Epithelial cell of esophagus (primary cell): ENCODE results near the gene USH1C.

Experiments used
- DNase-seq: peaks from one replicate; pipeline ENCODE4 v3.0.0; 2010; ENCODE audit warnings: low read depth
- H3K4me3 ChIP-seq: 2 replicates; pipeline ENCODE4 v1.5.1; 2011; ENCODE audit warnings: mild to moderate bottlenecking, low read length, control low read depth
- TF ChIP-seq, protein P1 (sequence below): IDR thresholded peaks from 2 replicates; pipeline ENCODE4 v1.5.1; 2011; ENCODE audit warnings: low read depth, mild to moderate bottlenecking, low read length, control low read depth, inconsistent platforms; ENCODE audit not compliant: insufficient read depth; ENCODE audit errors: missing control alignments

The USH1C gene

DNA sequence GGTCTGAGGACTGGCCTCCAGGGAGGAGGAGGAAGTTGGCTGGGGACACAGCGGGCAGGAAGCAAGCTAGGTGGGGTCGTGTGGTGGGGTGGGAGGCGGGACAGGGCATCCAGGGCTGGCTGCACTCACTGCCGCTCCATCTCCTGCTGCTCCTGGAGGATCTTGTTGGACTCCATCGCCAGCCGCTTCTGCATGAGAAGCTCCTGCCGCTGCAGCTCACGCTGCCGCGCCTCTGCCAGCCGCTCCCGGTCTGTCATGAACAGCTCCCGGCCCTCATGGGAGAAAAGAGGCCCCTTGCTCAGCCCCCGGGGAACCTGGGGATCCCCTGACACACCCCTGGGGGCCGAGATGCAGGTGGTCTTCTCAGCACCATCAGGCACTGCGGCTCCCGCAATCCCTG lies 21.6 kb downstream of the USH1C start:
- TF ChIP-seq, protein P1, sequence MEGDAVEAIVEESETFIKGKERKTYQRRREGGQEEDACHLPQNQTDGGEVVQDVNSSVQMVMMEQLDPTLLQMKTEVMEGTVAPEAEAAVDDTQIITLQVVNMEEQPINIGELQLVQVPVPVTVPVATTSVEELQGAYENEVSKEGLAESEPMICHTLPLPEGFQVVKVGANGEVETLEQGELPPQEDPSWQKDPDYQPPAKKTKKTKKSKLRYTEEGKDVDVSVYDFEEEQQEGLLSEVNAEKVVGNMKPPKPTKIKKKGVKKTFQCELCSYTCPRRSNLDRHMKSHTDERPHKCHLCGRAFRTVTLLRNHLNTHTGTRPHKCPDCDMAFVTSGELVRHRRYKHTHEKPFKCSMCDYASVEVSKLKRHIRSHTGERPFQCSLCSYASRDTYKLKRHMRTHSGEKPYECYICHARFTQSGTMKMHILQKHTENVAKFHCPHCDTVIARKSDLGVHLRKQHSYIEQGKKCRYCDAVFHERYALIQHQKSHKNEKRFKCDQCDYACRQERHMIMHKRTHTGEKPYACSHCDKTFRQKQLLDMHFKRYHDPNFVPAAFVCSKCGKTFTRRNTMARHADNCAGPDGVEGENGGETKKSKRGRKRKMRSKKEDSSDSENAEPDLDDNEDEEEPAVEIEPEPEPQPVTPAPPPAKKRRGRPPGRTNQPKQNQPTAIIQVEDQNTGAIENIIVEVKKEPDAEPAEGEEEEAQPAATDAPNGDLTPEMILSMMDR = no peak
- no peak overlapping the region for H3K4me3 ChIP-seq
- DNase-seq = no peak

DNA sequence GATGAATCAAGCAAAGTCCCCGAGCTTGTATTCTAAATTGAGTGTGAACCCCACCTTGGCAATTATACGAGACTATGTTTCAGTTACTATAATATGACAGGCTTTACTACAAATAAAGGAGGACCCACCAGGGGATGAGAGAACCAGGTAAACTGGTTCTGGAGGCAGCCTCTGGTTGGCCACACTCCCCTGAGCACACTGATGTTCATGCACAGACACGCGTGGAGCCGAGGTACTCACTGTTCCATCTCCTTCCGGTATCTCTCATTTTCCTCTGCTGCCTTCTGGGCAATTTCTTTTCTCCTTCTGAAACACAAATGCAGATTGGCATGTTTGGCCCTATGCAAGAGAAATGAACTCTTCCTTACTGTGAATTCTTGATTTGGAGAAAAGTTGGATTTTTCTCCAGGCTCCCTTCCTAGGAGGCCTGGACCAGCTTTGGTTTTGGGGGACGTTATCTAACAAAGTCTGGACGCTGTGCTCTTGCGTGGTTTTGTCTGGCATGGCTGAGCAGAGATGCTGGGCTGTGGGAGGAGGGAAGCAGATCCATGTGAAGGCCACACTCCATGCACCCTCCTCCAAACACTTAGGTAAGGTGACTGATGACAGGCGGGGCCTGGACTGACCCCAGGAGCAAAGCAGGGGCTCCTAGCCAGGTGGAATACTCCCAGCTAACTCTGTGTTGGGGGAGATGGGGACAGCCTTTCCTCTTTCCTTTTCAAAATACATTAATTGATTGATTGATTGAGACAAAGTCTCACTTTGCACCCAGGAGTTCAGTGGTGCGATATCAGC lies 22.9 kb downstream of the USH1C start:
- no peak overlapping the region for H3K4me3 ChIP-seq
- TF ChIP-seq, protein P1 = no peak
- no peak for DNase-seq

DNA sequence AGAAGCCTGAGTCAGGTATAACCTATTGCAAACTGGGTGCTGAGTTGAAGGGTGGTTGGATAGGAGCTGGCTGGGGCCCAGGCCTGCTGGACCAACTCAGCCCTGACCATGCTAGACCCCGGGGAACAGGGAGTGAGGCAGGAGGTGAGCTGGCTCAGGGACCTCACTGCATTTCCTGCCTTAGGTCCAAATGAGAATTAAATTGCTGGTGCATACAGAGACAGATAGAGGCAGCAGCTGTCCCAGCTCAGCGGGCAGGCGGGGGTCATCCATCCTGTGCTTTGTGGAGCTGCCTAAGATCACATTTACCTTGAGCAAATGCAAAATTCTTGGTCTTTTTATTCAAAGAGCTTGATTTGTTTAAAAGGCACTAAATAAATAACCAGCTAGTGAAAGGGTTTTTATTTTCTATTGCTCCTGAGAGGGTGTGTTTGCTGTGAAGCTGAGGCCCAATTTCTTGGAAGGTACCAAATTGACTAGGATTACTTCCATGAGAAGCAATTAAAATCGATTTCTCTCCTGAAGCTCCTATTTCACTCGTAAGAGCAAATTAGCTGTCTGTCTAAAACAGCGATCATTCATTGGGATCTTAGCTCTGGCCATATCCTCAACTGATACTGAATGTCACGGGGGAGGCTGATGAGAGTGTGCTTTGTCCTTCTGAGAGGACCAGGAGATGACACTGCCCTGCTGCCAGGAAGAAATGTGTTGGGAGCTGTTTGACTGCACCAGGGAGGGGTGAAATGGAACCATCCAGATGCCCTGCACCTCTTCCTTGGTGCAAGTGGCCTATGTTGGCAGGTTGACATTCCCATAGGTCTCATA lies 24.9 kb downstream of the USH1C start:
- TF ChIP-seq, protein P1 = no peak
- no peak overlapping the region for H3K4me3 ChIP-seq
- no peak for DNase-seq

DNA sequence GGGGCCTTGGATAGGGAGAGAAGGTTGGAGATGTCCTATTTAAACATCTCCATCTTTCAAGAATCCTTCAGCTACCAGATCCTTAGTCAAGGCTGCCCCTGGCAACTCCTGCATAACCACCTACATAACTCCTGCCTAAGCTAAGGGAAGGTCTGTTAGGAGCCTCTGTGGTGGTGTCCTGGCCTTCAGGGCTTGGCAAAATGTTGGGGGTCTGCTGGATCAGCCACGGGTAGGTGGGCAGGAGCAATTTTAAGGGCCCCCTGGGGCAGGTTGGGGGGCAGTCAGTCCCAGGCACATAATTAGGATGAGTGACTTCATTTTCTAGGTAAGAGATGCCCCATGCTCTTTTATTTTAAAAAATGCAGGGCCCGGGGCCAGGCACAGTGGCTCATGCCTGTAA lies 25.9 kb downstream of the USH1C start:
- DNase-seq = no peak
- TF ChIP-seq, protein P1 = no peak

DNA sequence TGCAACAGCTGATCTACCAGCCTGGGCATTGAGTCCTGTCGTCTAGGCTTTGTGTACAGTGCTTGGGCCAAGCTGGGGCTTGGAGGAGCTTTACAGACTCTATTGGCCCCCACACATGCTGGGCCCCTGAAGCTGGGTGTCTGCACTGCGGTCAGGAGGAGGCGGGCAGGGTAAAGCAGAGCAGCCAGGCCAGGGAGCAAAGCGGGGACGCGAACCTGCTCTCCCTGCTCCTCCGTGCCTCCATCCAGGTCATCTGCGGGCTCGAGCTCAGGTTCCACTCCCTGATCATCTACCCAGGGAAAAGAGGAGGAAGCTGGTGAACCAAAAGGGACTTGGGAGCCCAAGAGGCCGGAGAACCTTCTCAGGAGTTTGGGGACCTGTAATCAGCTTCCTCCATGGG lies 27.0 kb downstream of the USH1C start:
- H3K4me3 ChIP-seq = no peak overlapping the region
- TF ChIP-seq, protein P1 = no peak
- no peak for DNase-seq

More for the DNA sequence above, 25.9 kb downstream of the USH1C start:
- no peak overlapping the region for H3K4me3 ChIP-seq

DNA sequence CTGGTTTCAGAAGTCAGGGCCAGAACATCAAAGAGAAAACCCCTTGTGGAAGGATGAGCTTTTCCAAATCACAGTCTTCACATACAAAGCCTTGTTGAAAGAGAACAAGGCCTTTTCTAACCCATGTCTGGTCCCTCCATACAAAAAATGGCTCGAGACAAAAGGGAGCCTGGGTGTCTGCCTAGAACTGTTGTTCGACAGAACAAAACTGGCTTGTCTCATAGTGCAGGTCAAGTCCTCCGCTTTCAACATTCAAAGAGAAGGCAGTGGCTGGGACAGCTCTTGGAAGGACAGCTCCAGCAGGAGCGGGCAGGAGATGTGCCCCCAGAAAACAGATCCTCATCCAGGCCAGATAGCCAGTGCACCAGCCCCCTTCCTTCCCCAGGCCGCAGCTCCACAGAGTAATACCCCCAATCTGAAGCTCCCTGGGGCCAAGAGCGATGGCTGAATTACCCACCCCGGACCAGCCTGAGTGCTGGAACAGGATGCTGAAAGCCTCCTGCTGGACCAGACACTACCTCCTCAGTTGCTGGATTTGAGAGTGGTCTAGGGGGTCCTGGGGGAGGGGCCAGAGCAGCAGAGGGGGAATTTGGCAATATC lies 27.6 kb downstream of the USH1C start:
- TF ChIP-seq, protein P1 = no peak
- no peak overlapping the region for H3K4me3 ChIP-seq
- no peak for DNase-seq
